ENCODE data around the gene CKB.

GRCh38 chr14:103530390-103530789, 7.8 kb upstream of the CKB start:
- TF ChIP-seq, protein P1, sequence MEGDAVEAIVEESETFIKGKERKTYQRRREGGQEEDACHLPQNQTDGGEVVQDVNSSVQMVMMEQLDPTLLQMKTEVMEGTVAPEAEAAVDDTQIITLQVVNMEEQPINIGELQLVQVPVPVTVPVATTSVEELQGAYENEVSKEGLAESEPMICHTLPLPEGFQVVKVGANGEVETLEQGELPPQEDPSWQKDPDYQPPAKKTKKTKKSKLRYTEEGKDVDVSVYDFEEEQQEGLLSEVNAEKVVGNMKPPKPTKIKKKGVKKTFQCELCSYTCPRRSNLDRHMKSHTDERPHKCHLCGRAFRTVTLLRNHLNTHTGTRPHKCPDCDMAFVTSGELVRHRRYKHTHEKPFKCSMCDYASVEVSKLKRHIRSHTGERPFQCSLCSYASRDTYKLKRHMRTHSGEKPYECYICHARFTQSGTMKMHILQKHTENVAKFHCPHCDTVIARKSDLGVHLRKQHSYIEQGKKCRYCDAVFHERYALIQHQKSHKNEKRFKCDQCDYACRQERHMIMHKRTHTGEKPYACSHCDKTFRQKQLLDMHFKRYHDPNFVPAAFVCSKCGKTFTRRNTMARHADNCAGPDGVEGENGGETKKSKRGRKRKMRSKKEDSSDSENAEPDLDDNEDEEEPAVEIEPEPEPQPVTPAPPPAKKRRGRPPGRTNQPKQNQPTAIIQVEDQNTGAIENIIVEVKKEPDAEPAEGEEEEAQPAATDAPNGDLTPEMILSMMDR (IDR thresholded peaks at IDR 0.05) = no peak
- TF ChIP-seq POLR2A (IDR thresholded peaks at IDR 0.05) = no peak
